ENCODE results near the gene PAWR.

DNA sequence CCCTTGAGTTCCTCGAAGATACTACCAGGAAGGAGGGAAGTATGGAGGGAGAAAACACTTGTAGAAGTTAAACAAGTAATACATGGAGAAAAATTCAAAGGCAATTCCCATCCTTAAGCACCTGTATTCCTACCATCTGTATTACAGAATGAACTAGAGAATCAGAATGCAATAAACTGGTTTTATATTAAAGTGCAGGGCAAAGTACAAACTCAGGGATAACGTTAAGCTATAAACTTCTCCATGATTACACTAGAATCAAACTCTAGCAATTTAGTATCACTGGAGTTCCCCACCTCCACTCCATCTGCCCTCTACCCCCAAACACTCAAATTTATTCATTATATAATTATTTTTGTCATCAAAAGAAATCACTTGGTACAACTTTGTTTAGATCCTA, 13.1 kb downstream of the PAWR start:
- TF ChIP-seq, protein P1, sequence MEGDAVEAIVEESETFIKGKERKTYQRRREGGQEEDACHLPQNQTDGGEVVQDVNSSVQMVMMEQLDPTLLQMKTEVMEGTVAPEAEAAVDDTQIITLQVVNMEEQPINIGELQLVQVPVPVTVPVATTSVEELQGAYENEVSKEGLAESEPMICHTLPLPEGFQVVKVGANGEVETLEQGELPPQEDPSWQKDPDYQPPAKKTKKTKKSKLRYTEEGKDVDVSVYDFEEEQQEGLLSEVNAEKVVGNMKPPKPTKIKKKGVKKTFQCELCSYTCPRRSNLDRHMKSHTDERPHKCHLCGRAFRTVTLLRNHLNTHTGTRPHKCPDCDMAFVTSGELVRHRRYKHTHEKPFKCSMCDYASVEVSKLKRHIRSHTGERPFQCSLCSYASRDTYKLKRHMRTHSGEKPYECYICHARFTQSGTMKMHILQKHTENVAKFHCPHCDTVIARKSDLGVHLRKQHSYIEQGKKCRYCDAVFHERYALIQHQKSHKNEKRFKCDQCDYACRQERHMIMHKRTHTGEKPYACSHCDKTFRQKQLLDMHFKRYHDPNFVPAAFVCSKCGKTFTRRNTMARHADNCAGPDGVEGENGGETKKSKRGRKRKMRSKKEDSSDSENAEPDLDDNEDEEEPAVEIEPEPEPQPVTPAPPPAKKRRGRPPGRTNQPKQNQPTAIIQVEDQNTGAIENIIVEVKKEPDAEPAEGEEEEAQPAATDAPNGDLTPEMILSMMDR (IDR thresholded peaks at IDR 0.05 in 4 of 5, conservative IDR thresholded peaks at IDR 0.05 in 1 of 5): no peak
- TF ChIP-seq POLR2A (IDR thresholded peaks at IDR 0.05): no peak

All from gastrocnemius medialis (tissue), 4 donors.